Ureter (tissue), 1 donor: Measurements from ENCODE around the gene PTK6. TPM values are rescaled to one million over a fixed set of nuclear protein-coding genes. Genes with fewer than 3 reads are reported as not detected.
"Not testable (repeated sequence)": the region's sequence is repeated elsewhere in the genome, so short reads cannot be mapped to it uniquely, and the experiment has no call there.

Experiments used
- DNase-seq: peaks from one replicate; pipeline ENCODE4 v3.0.0-alpha.2; 2020; ENCODE audit warnings: low spot score
- total RNA-seq: library from RNA; stranded (reverse); gene quantifications from one replicate; pipeline ENCODE4 v1.2.4, GENCODE V29; 2023
- donor health status: DM: yes; HTN: yes; CAD: no.

Gene PTK6
- total RNA-seq = 55.1 TPM

GRCh38 chr20:63536997-63537524 lies at the start of gene PTK6:
TSS of gene PTK6 (minus strand) at chr20:63537376. CDS start at chr20:63537314, 62 bp downstream.
- peak; percentile 83 for DNase-seq

GRCh38 chr20:63586797-63587196 lies 49.6 kb upstream of the PTK6 start:
- DNase-seq = no peak

GRCh38 chr20:63585616-63586565 lies 48.7 kb upstream of the PTK6 start:
- no peak for DNase-seq

GRCh38 chr20:63582382-63583063 lies 45.3 kb upstream of the PTK6 start:
- DNase-seq = no peak

- DNase-seq = no peak
These were observed 43.8 kb upstream of the PTK6 start for GRCh38 chr20:63580796-63581461.

- DNase-seq = no peak
These were observed 42.0 kb upstream of the PTK6 start for GRCh38 chr20:63579017-63579694.

GRCh38 chr20:63578224-63579016 lies 41.2 kb upstream of the PTK6 start:
- no peak for DNase-seq

- no peak for DNase-seq
These were observed 40.2 kb upstream of the PTK6 start for GRCh38 chr20:63577317-63577894.

- no peak for DNase-seq
These were observed 39.1 kb upstream of the PTK6 start for GRCh38 chr20:63576311-63576710.

GRCh38 chr20:63574829-63575743 lies 37.9 kb upstream of the PTK6 start:
- no peak for DNase-seq

- peak; percentile 86 for DNase-seq
These were observed 37.1 kb upstream of the PTK6 start, which contains the start of gene HELZ2 for GRCh38 chr20:63574156-63574828. TSS of gene HELZ2 (minus strand) at chr20:63574239. CDS start at chr20:63572385, 1,854 bp downstream.

- no peak for DNase-seq
These were observed 36.5 kb upstream of the PTK6 start for GRCh38 chr20:63573647-63574131.

GRCh38 chr20:63572788-63573646 lies 35.8 kb upstream of the PTK6 start:
- DNase-seq = no peak

GRCh38 chr20:63572071-63572787 lies 35.1 kb upstream of the PTK6 start:
- DNase-seq = no peak

GRCh38 chr20:63571087-63571478 lies 33.9 kb upstream of the PTK6 start:
- not testable (repeated sequence) for DNase-seq

GRCh38 chr20:63570281-63571086 lies 33.3 kb upstream of the PTK6 start:
- DNase-seq = no peak
